ENCODE measurements around the gene LACTB.

DNA sequence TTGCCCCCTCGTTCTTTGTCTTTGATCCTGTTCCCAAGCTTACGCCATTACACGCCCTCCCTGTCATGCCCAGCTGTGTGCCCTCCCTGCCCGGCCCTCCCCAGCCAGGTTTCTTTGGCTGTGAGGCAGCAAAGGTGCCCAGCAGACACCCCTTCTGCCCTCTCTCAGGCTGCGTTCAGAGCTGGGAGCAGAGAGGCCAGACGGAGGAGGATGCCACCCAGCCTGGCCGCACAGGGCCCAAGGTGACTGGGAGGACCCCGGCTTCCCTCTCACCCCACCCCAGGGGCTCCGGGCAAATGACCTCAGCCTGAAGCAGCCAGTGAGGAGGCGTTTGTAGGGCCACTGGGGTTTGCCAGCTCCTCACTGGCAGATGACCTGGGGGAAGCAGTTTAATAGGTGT lies 30.8 kb upstream of the LACTB start:
- no peak for TF ChIP-seq EZH2 (IDR thresholded peaks at IDR 0.05; ENCODE audit: borderline replicate concordance)
- no peak for TF ChIP-seq CTCF (IDR thresholded peaks at IDR 0.05; ENCODE audit: poor library complexity)
